ENCODE measurements around the gene HEMK1.

The HEMK1 gene

GRCh38 chr3:50591196-50591741, 21.9 kb downstream of the HEMK1 start:
- TF ChIP-seq, protein P1, sequence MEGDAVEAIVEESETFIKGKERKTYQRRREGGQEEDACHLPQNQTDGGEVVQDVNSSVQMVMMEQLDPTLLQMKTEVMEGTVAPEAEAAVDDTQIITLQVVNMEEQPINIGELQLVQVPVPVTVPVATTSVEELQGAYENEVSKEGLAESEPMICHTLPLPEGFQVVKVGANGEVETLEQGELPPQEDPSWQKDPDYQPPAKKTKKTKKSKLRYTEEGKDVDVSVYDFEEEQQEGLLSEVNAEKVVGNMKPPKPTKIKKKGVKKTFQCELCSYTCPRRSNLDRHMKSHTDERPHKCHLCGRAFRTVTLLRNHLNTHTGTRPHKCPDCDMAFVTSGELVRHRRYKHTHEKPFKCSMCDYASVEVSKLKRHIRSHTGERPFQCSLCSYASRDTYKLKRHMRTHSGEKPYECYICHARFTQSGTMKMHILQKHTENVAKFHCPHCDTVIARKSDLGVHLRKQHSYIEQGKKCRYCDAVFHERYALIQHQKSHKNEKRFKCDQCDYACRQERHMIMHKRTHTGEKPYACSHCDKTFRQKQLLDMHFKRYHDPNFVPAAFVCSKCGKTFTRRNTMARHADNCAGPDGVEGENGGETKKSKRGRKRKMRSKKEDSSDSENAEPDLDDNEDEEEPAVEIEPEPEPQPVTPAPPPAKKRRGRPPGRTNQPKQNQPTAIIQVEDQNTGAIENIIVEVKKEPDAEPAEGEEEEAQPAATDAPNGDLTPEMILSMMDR (conservative IDR thresholded peaks at IDR 0.05; ENCODE audit: low read length): no peak
- DNase-seq (ENCODE audit: low read depth): no peak
- no peak overlapping the region for H3K4me3 ChIP-seq (ENCODE audit: low read length)

GRCh38 chr3:50592568-50592967, 23.2 kb downstream of the HEMK1 start:
- no peak for DNase-seq (ENCODE audit: low read depth)
- H3K4me3 ChIP-seq (ENCODE audit: low read length): no peak overlapping the region
- TF ChIP-seq, protein P1 (conservative IDR thresholded peaks at IDR 0.05; ENCODE audit: low read length): no peak

DNA sequence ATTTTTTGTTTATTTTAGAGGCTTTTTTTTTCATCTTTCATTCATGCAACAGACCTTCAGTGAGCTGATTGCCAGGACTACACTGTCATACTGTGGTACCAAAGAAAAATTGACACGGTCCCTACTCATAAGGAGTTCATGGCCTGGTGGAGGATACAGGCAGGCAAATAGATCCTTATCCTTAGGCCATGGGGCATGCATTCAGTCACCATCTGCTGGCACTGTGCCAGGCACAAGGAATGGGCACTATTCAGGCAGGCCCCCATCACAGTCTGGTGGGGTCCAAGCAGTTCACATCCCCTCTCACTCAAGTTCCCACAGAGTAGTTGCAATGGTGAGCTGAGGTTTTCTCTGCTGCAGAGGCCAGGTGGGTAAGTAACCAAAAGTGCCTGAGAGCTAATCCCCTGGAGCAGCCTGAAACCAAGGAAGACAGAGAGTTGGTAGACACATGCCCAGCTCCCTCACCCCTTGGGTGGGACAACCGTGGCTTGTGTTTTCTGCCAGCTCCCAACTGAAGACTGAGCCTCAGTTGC, 25.0 kb downstream of the HEMK1 start:
- TF ChIP-seq, protein P1 (conservative IDR thresholded peaks at IDR 0.05; ENCODE audit: low read length): no peak
- DNase-seq (ENCODE audit: low read depth): no peak
- no peak overlapping the region for H3K4me3 ChIP-seq (ENCODE audit: low read length)

DNA sequence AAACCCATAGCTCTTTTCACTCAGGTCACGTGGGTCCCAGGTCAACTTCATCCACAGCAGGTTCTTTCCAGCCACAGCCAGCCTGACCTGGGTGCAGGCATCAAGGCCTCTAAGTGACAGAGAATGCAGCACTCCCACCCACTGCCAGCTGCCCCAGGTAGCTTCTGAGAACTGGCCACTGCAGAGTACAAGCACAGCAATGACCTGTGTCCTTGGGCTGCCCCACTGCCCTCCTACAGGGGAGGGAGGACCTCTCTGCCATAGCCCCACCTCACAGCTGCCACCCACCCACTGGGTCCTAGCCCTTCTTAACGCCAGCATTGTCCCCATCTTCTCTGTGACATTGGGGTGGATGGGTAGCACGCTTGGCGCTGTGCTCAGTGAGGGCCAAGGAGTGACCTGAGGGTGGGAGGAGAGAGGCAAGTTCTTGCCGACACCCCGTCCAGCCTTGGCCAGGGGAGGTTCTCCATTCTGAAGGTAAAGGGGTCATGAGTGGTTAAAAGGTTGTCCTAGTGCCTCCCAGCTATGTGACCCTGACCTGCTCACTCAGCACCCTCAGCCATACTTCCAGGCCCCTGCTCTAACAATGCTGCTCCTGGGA, 29.9 kb downstream of the HEMK1 start:
- TF ChIP-seq, protein P1 (conservative IDR thresholded peaks at IDR 0.05; ENCODE audit: low read length): no peak
- H3K4me3 ChIP-seq (ENCODE audit: low read length): no peak overlapping the region

GRCh38 chr3:50599716-50600118, 30.4 kb downstream of the HEMK1 start:
- no peak overlapping the region for H3K4me3 ChIP-seq (ENCODE audit: low read length)
- TF ChIP-seq, protein P1 (conservative IDR thresholded peaks at IDR 0.05; ENCODE audit: low read length): no peak
- DNase-seq (ENCODE audit: low read depth): peak; percentile 15

More for the DNA sequence above, 29.9 kb downstream of the HEMK1 start:
- DNase-seq (ENCODE audit: low read depth): no peak

DNA sequence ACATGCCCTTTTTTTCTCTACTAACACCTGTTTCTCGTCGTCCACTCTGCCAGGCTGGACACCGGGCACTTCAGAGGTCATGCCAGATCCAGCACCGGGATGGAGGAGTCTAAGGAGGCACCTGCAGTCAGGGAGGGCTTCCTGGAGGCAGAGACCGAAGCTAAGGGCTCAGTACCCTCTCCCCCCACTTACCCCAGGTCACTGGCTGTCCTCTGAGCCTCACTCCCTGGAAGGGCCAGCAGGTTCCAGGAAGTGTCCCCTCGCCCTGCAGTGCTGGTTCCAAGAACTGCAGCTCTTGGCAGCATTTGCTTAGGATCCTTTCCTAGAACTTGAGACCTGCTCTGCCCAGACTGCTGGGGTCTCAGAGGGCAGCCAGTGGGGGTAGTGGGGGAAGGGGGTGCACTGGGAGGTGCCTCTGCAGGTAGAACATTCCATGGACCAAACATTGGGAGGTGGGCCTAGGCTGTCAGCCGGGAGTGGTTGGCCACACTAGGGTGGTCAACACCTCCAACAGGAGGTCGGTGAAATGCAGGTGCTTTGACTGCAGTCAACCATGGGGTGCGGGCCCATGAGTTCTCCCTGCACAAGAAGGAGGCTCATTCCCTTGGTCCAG, 30.9 kb downstream of the HEMK1 start:
- TF ChIP-seq, protein P1 (conservative IDR thresholded peaks at IDR 0.05; ENCODE audit: low read length): no peak
- no peak overlapping the region for H3K4me3 ChIP-seq (ENCODE audit: low read length)
- DNase-seq (ENCODE audit: low read depth): no peak
